Lower leg skin (tissue), 3 donors: ENCODE measurements around the gene PPP1R2B.

Source experiments
- POLR2A ChIP-seq, 2 donors: fragments of 450-650 bp; IDR thresholded peaks; one replicate each; pipeline ENCODE4 v1.6.1; 2016 to 2017; ENCODE audit warnings: antibody characterized with exemption in 2 of 2, mild to moderate bottlenecking in 1 of 2, moderate library complexity in 1 of 2
- TF ChIP-seq, protein P1 (sequence below), 3 donors: fragments of 450-650 bp; IDR thresholded peaks; one replicate each; pipeline ENCODE4 v1.5.1; 2016; ENCODE audit warnings: antibody characterized with exemption in 3 of 3, mild to moderate bottlenecking in 3 of 3, moderate library complexity in 2 of 3

DNA sequence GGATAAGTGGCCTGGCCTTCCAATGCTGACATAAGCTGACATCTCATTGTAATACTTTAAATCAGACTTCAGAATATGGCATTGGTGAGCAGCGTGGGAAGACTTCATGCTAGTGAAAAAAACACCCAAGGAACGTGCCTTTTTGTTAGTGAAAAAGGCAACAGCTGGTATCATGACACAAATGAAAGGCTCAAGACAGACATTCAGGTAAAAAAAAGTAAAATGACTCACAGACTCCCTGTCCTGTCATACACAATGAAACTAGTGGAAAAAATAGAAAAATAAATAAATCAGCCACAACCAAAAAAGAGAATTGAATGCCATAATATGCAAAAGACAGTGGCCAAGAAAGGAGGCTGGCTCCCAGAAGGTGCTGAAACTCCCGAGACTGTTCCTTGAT, 24.4 kb upstream of the PPP1R2B start:
- TF ChIP-seq, protein P1, sequence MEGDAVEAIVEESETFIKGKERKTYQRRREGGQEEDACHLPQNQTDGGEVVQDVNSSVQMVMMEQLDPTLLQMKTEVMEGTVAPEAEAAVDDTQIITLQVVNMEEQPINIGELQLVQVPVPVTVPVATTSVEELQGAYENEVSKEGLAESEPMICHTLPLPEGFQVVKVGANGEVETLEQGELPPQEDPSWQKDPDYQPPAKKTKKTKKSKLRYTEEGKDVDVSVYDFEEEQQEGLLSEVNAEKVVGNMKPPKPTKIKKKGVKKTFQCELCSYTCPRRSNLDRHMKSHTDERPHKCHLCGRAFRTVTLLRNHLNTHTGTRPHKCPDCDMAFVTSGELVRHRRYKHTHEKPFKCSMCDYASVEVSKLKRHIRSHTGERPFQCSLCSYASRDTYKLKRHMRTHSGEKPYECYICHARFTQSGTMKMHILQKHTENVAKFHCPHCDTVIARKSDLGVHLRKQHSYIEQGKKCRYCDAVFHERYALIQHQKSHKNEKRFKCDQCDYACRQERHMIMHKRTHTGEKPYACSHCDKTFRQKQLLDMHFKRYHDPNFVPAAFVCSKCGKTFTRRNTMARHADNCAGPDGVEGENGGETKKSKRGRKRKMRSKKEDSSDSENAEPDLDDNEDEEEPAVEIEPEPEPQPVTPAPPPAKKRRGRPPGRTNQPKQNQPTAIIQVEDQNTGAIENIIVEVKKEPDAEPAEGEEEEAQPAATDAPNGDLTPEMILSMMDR (IDR thresholded peaks at IDR 0.05) = no peak
- no peak for TF ChIP-seq POLR2A (IDR thresholded peaks at IDR 0.05)
